Endothelial cell of umbilical vein (primary cell): ENCODE measurements around the gene L1CAM. TPM values are rescaled to one million over a fixed set of nuclear protein-coding genes. Genes with fewer than 3 reads are reported as not detected.
"Not testable (repeated sequence)": the region's sequence is repeated elsewhere in the genome, so short reads cannot be mapped to it uniquely, and the experiment has no call there.

Experiments used
- BruUV-seq: library from RNA; stranded (reverse); fragments of 400-500 nt; replicated peaks from 2 replicates; lab custom pipeline; 2021; lab: Mats Ljungman, UMichigan
- CTCF ChIA-PET: fragments of 300-600, 350-600 bp; sonication (Branson Sonifier 250); formaldehyde crosslinking; loops from one replicate; lab custom pipeline; 2021; ENCODE audit warnings: antibody characterized with exemption, inconsistent platforms; lab: Charles Lee
- POLR2A ChIA-PET: fragments of 300-600, 350-600 bp; sonication (Branson Sonifier 250); formaldehyde crosslinking; loops from one replicate; lab custom pipeline; 2021; ENCODE audit warnings: antibody characterized with exemption, inconsistent platforms; lab: Charles Lee
- DNase-seq: peaks from one replicate; pipeline ENCODE4 v3.0.0-alpha.2; 2011; ENCODE audit warnings: low read depth, low spot score
- FAIRE-seq: peaks from 2 replicates; lab custom pipeline; 2011; peaks lifted over from hg19 to GRCh38; lab: Jason Lieb, UNC
- H2AFZ ChIP-seq: 2 replicates; pipeline ENCODE4 v1.6.0; 2012; ENCODE audit warnings: low read depth, low read length, control low read depth, inconsistent platforms
- H3K27ac ChIP-seq: 2 replicates; pipeline ENCODE4 v1.5.1; 2011; ENCODE audit warnings: low read depth, mild to moderate bottlenecking, control low read depth, low read length, moderate library complexity; ENCODE audit not compliant: insufficient read depth
- H3K27me3 ChIP-seq, 2 experiments: 2 replicates each; pipeline versions ENCODE4 v1.6.0 to v1.6.1; 2011; ENCODE audit warnings: low read length in 2 of 2, mixed read lengths in 1 of 2; ENCODE audit not compliant: control insufficient read depth in 2 of 2, insufficient read depth in 2 of 2
- H3K36me3 ChIP-seq, 2 experiments: 2 replicates in 1 of 2; 3 replicates in 1 of 2; pipeline ENCODE4 v1.5.1; 2011; ENCODE audit warnings: low read length in 2 of 2, mild to moderate bottlenecking in 1 of 2, moderate library complexity in 1 of 2; ENCODE audit not compliant: control insufficient read depth in 2 of 2, insufficient read depth in 2 of 2; ENCODE audit errors: extremely low read depth in 1 of 2
- H3K4me1 ChIP-seq: 3 replicates; pipeline ENCODE4 v1.5.1; 2011; ENCODE audit warnings: mild to moderate bottlenecking, low read length; ENCODE audit not compliant: control insufficient read depth, insufficient read depth; ENCODE audit errors: extremely low read depth
- H3K4me2 ChIP-seq: 2 replicates; pipeline ENCODE4 v1.6.1; 2011; ENCODE audit warnings: low read length, control low read depth, mixed read lengths; ENCODE audit not compliant: insufficient read depth
- H3K4me3 ChIP-seq, 3 experiments: fragments of 200-600 bp in 1 of 3; sonication (generic), shearing (Covaris generic) in 1 of 3; replicated peaks in 1 of 3; 2 replicates each; pipeline ENCODE4 v1.5.1; 2011 to 2016; ENCODE audit warnings: control low read depth in 3 of 3, low read length in 3 of 3, mild to moderate bottlenecking in 2 of 3, inconsistent platforms in 1 of 3, low read depth in 1 of 3, moderate library complexity in 1 of 3; ENCODE audit not compliant: insufficient read depth in 1 of 3
- H3K79me2 ChIP-seq: 2 replicates; pipeline ENCODE4 v1.6.0; 2012; ENCODE audit warnings: low read length, inconsistent platforms; ENCODE audit not compliant: control insufficient read depth, insufficient read depth
- H3K9ac ChIP-seq: replicated peaks from 2 replicates; pipeline ENCODE3; 2011; ENCODE audit warnings: low read length, control low read depth; ENCODE audit not compliant: insufficient read depth; ENCODE audit errors: extremely low read depth
- H3K9me1 ChIP-seq: replicated peaks from 3 replicates; pipeline ENCODE4 v1.6.0; 2011; ENCODE audit warnings: mild to moderate bottlenecking, low read length; ENCODE audit not compliant: control insufficient read depth, insufficient read depth; ENCODE audit errors: extremely low read depth
- H3K9me3 ChIP-seq: replicated peaks from 2 replicates; pipeline ENCODE4 v1.5.1; 2012; ENCODE audit warnings: low read length, inconsistent platforms; ENCODE audit not compliant: control insufficient read depth, insufficient read depth
- H4K20me1 ChIP-seq: replicated peaks from 2 replicates; pipeline ENCODE3; 2011; ENCODE audit warnings: mild to moderate bottlenecking, low read length; ENCODE audit not compliant: control insufficient read depth, insufficient read depth; ENCODE audit errors: extremely low read depth
- JUN ChIP-seq: IDR thresholded peaks from 2 replicates; pipeline ENCODE4 v1.6.1; 2011; ENCODE audit warnings: borderline replicate concordance, low read depth; ENCODE audit not compliant: insufficient read length, insufficient read depth
- POLR2A ChIP-seq: IDR thresholded peaks from 2 replicates; pipeline ENCODE4 v1.6.1; 2012; ENCODE audit warnings: low read depth, mild to moderate bottlenecking, control low read depth, low read length
- dilution Hi-C: fragments of 300-500 bp; cut with MboI; formaldehyde crosslinking; loops from one replicate; pipeline ENCODE4 v1.15.0; 2019; ENCODE audit warnings: low sequenced_read_pairs; ENCODE audit not compliant: extremely low pct_ligation_motif_present
- intact Hi-C: fragments of 100-400 bp; cut with micrococcal nuclease; formaldehyde crosslinking; loops from one replicate; pipeline ENCODE4 v1.10.0; 2022
- polyA plus RNA-seq, 4 experiments: library from polyadenylated mRNA; depleted of rRNA in 3 of 4; stranded (reverse) in 3 of 4; unstranded in 1 of 4; fragments of >200 nt; gene quantifications; 2 replicates each; pipeline versions ENCODE4 v1.2.1 to v1.2.3, GENCODE V29; 2011 to 2012; ENCODE audit warnings: missing spikeins in 1 of 4
- total RNA-seq: library from RNA; stranded (reverse); gene quantifications from 2 replicates; pipeline ENCODE4 v1.2.3, GENCODE V29; 2021
- TF ChIP-seq, protein P1 (sequence below), 2 donors: IDR thresholded peaks; 1 replicate in 1 of 2; 2 replicates in 1 of 2; pipeline ENCODE4 v1.5.1; 2011; ENCODE audit warnings: low read length in 2 of 2, mild to moderate bottlenecking in 2 of 2, moderate library complexity in 2 of 2, control low read depth in 1 of 2, inconsistent platforms in 1 of 2, low read depth in 1 of 2; ENCODE audit not compliant: insufficient read depth in 1 of 2; ENCODE audit errors: extremely low read depth in 1 of 2

Gene L1CAM
- total and polyA plus RNA-seq, 2 donors (not counting 3 experiments of a cell fraction or from before 2014, with no cell fraction given), result 0.01 TPM; not detected in 1

DNA sequence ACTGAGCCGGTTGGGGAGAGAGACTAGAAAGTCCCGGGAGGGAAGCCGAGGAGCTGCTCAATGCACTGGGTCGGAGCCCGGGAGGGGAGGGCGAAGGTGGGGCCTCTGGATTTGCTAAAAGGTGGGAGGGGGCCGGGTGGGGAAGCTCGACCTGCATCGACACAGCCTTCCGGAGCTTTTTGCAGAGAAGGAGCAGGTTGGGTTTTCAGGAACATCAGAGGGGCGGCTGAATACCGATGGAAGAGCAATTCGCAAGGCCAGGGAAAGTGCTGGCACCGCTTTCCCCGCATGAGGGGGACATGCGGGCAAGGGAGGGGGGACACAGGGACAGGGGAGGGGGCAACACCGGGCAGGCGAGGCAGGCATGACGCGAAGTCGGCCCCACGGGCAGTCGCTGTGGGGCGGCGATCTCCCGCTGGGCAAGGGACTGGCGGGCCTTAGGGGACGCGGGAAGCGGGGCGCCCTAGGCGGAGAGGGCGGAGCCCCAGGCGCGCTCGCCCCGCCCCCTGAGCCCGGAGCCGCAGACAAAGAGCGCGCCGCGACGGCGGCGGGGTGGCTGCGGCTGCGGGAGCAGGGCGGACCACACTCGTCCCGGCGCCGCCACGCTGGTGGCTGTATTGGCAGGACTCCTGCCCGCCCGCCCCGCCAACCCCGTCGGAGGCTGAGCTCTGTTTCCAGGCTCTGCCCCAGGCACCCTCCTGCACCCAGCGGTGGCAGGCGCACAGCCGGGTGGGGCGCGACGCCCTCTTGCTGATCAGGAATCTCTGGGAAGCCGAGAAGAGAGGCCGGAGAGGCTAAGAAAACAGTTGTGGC is 67.2 kb downstream of the L1CAM start:
- H3K9me1 ChIP-seq, result no peaks in the 10 kb centered on the region
- H3K27me3 ChIP-seq, result no peaks in the 10 kb centered on the region
- no peaks in the 10 kb centered on the region for H3K36me3 ChIP-seq
- dilution Hi-C loops (no loop called here), intact Hi-C loops (loop anchor here (10.0 kb wide), 1 partner anchor 66 kb away; the partner anchor contains the start of gene L1CAM)
- H3K4me2 ChIP-seq, result peak overlapping the region; percentile 42
- no peaks in the 10 kb centered on the region for H3K79me2 ChIP-seq
- ChIA-PET POLR2A (no interaction called here), CTCF (interaction anchor here (0.6 to 1.0 kb wide), 3 partner anchors 8 to 130 kb away, joined by 3 to 4 read pairs (median 4); no protein-coding TSS in a partner anchor)
- BruUV-seq, result no TSS peak
- TF ChIP-seq POLR2A (no peak), JUN (no peak)
- TF ChIP-seq, protein P1, sequence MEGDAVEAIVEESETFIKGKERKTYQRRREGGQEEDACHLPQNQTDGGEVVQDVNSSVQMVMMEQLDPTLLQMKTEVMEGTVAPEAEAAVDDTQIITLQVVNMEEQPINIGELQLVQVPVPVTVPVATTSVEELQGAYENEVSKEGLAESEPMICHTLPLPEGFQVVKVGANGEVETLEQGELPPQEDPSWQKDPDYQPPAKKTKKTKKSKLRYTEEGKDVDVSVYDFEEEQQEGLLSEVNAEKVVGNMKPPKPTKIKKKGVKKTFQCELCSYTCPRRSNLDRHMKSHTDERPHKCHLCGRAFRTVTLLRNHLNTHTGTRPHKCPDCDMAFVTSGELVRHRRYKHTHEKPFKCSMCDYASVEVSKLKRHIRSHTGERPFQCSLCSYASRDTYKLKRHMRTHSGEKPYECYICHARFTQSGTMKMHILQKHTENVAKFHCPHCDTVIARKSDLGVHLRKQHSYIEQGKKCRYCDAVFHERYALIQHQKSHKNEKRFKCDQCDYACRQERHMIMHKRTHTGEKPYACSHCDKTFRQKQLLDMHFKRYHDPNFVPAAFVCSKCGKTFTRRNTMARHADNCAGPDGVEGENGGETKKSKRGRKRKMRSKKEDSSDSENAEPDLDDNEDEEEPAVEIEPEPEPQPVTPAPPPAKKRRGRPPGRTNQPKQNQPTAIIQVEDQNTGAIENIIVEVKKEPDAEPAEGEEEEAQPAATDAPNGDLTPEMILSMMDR (IDR thresholded peaks at IDR 0.05; ENCODE audit: extremely low read depth in 1 of 2, insufficient read depth in 1 of 2, low read depth in 1 of 2, low read length in 2 of 2), result no peak
- H3K4me3 ChIP-seq, result peak overlapping the region in 1 of 3 experiments; percentile 35
- FAIRE-seq, result peak; percentile 57
- no peak overlapping the region for H3K9ac ChIP-seq
- no peaks in the 10 kb centered on the region for H3K9me3 ChIP-seq
- peaks cover 4% of the 10 kb centered on the region for H3K4me1 ChIP-seq
- H2AFZ ChIP-seq, result peak overlapping the region; percentile 54
- DNase-seq, result peak; percentile 23
- H3K27ac ChIP-seq, result no peak overlapping the region
- no peaks in the 10 kb centered on the region for H4K20me1 ChIP-seq

DNA sequence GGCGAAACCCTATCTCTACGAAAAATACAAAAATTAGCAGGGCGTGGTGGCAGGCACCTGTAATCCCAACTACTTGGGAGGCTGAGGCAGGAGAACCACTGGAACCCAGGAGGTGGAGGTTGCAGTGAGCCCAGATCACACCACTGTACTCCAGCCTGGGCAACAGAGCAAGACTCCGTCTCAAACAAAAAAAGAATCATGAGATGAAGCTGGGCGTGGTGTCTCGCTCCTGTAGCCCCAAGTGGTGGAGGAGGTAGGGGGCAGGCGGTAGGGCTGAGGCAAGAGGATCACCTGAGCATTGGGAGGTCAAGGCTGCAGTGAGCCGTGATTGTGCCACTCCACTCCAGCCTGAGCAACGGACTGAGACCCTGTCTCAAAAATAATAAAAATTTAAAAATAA is 67.9 kb downstream of the L1CAM start:
- BruUV-seq, H4K20me1 ChIP-seq, H3K36me3 ChIP-seq, POLR2A ChIA-PET, H3K4me1 ChIP-seq, H3K9me3 ChIP-seq, H2AFZ ChIP-seq, H3K79me2 ChIP-seq, H3K27ac ChIP-seq, H3K4me3 ChIP-seq, dilution Hi-C loops, H3K9me1 ChIP-seq, H3K4me2 ChIP-seq, H3K27me3 ChIP-seq, DNase-seq, H3K9ac ChIP-seq, FAIRE-seq: not testable (repeated sequence)
- CTCF ChIA-PET, result interaction anchor here (0.6 kb wide), 1 partner anchor 58 kb away, joined by 4 read pairs; no protein-coding TSS in a partner anchor
- intact Hi-C loops, result loop anchor here (10.0 kb wide), 1 partner anchor 67 kb away; the partner anchor contains the start of gene L1CAM
